Ovary (tissue), 3 donors: Measurements from ENCODE around the gene IRF4.

Source experiments
- POLR2A ChIP-seq: fragments of 450-650 bp; IDR thresholded peaks from one replicate; pipeline ENCODE4 v1.6.1; 2017; ENCODE audit warnings: antibody characterized with exemption, mild to moderate bottlenecking, moderate library complexity
- TF ChIP-seq, protein P1 (sequence below), 3 donors: fragments of 450-650 bp in 2 of 3; fragments of 200-600 bp in 1 of 3; IDR thresholded peaks; one replicate each; pipeline versions ENCODE4 v1.5.1 to v1.8.0; 2016 to 2022; ENCODE audit warnings: antibody characterized with exemption in 3 of 3, mild to moderate bottlenecking in 1 of 3
- donor health status: DM: no; HTN: no; CAD: no.

DNA sequence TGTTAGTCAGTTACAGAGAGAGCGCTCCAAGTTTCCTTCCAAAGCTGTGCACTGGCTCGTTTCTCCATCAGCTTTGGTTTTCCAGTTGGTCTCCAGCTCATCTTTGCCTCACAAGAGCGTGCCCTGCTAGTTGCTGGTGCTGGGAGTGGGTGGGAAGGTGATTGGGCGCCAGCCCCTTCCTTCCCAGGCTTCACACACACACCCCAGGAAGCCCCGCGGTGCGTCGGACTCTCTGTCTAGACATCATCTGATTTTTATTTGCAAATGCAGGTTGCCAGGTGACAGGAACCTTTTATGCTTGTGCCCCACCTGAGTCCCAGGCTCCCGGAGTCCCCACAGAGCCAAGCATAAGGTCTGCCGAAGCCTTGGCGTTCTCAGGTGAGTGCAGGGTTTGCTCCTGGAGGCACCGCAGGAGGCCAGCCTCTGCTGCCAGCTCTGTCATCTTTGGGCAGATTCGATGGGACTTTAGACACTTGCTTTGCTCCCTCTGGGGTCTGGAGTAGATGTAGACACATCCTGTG is 7.1 kb downstream of the IRF4 start:
- TF ChIP-seq POLR2A, result no peak
- TF ChIP-seq, protein P1, sequence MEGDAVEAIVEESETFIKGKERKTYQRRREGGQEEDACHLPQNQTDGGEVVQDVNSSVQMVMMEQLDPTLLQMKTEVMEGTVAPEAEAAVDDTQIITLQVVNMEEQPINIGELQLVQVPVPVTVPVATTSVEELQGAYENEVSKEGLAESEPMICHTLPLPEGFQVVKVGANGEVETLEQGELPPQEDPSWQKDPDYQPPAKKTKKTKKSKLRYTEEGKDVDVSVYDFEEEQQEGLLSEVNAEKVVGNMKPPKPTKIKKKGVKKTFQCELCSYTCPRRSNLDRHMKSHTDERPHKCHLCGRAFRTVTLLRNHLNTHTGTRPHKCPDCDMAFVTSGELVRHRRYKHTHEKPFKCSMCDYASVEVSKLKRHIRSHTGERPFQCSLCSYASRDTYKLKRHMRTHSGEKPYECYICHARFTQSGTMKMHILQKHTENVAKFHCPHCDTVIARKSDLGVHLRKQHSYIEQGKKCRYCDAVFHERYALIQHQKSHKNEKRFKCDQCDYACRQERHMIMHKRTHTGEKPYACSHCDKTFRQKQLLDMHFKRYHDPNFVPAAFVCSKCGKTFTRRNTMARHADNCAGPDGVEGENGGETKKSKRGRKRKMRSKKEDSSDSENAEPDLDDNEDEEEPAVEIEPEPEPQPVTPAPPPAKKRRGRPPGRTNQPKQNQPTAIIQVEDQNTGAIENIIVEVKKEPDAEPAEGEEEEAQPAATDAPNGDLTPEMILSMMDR (IDR thresholded peaks at IDR 0.05), result no peak
